Activated T-cell treated with anti-CD3 and anti-CD28 coated beads, Interleukin-2, amount 50 U/mL, for 24 hours (primary cell): ENCODE results near the gene GIGYF2.
A peak's percentile ranks its signal among the peaks of the same experiment; 100 is the strongest.

Experiments
- DNase-seq: peaks from one replicate; pipeline ENCODE4 v3.0.0-alpha.2; 2020
- H3K27ac Mint-ChIP-seq: 2 replicates; pipeline ENCODE4 v1.8.0; 2020; ENCODE audit warnings: mild to moderate bottlenecking, mixed read lengths
- H3K27me3 Mint-ChIP-seq: 2 replicates; pipeline ENCODE4 v1.8.0; 2020; ENCODE audit warnings: mixed read lengths
- H3K36me3 Mint-ChIP-seq: 2 replicates; pipeline ENCODE4 v1.8.0; 2020; ENCODE audit warnings: low read depth, mixed read lengths
- H3K4me1 Mint-ChIP-seq: 2 replicates; pipeline ENCODE4 v1.8.0; 2020; ENCODE audit warnings: low read depth, mixed read lengths
- H3K4me3 Mint-ChIP-seq: 2 replicates; pipeline ENCODE4 v1.8.0; 2020; ENCODE audit warnings: mild to moderate bottlenecking, moderate library complexity, mixed read lengths
- H3K9me3 Mint-ChIP-seq: 2 replicates; pipeline ENCODE4 v1.8.0; 2020; ENCODE audit warnings: mixed read lengths

Gene GIGYF2

DNA sequence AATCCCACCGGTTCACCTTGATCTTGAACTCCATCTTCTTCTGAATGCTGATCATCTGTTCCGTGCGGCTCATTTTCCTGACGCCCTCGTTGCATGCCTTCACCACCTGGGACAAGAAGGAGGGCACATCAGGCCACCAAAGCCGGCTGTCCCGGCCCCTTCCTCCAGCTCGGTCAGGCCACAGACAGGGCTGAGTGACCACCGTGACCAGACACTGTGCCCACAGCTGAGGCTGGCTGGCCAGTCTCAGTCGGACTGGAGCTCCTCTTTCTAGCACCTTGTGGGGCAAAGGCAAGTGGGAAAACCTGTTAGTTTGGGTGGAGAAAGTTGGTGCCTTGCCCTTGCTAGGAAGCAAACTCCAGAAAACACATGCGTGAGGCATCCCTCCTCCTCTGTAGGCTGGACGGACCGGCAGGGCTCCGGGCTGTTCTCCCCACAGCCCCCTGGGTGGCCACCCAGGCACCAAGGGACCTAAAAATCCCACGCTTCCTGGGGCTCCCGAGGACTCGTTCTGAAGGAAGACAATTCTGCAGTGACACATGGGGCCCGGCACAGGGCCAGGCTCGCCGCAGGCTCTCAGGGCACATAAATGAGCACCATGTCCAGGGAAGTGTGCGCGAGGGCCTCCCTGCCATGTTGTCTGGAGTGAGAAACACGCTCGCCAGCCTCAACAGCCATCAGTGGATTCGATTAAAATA is 188.3 kb downstream of the GIGYF2 start:
- no peaks in the 10 kb centered on the region for H3K9me3 Mint-ChIP-seq
- H3K27ac Mint-ChIP-seq = no peak overlapping the region
- H3K4me3 Mint-ChIP-seq = no peak overlapping the region
- no peaks in the 10 kb centered on the region for H3K4me1 Mint-ChIP-seq
- peaks cover 2% of the 10 kb centered on the region for H3K27me3 Mint-ChIP-seq
- peak; percentile 20 for DNase-seq
- no peaks in the 10 kb centered on the region for H3K36me3 Mint-ChIP-seq

- peaks cover 3% of the 10 kb centered on the region for H3K4me1 Mint-ChIP-seq
- no peak overlapping the region for H3K27ac Mint-ChIP-seq
- no peaks in the 10 kb centered on the region for H3K36me3 Mint-ChIP-seq
- no peaks in the 10 kb centered on the region for H3K9me3 Mint-ChIP-seq
- H3K27me3 Mint-ChIP-seq = peaks cover 10% of the 10 kb centered on the region
- DNase-seq = peak; percentile 13
- H3K4me3 Mint-ChIP-seq = no peak overlapping the region
Measured at GRCh38 chr2:232886176-232886575, 189.0 kb downstream of the GIGYF2 start.

- no peak for DNase-seq
- Mint-ChIP-seq H3K27me3 (peaks cover 15% of the 10 kb centered on the region), H3K9me3 (no peaks in the 10 kb centered on the region), H3K27ac (no peak overlapping the region), H3K4me3 (no peak overlapping the region), H3K36me3 (no peaks in the 10 kb centered on the region), H3K4me1 (peaks cover 3% of the 10 kb centered on the region)
Measured at GRCh38 chr2:232886632-232887031, 189.5 kb downstream of the GIGYF2 start.

GRCh38 chr2:232887171-232887850 is 190.2 kb downstream of the GIGYF2 start:
- Mint-ChIP-seq H3K27me3 (peaks cover 21% of the 10 kb centered on the region), H3K36me3 (no peaks in the 10 kb centered on the region), H3K4me3 (no peak overlapping the region), H3K9me3 (no peaks in the 10 kb centered on the region), H3K27ac (no peak overlapping the region), H3K4me1 (peaks cover 3% of the 10 kb centered on the region)
- DNase-seq = peak; percentile 9

- no peak overlapping the region for H3K4me3 Mint-ChIP-seq
Measured at GRCh38 chr2:232888099-232888836, 191.1 kb downstream of the GIGYF2 start.

DNA sequence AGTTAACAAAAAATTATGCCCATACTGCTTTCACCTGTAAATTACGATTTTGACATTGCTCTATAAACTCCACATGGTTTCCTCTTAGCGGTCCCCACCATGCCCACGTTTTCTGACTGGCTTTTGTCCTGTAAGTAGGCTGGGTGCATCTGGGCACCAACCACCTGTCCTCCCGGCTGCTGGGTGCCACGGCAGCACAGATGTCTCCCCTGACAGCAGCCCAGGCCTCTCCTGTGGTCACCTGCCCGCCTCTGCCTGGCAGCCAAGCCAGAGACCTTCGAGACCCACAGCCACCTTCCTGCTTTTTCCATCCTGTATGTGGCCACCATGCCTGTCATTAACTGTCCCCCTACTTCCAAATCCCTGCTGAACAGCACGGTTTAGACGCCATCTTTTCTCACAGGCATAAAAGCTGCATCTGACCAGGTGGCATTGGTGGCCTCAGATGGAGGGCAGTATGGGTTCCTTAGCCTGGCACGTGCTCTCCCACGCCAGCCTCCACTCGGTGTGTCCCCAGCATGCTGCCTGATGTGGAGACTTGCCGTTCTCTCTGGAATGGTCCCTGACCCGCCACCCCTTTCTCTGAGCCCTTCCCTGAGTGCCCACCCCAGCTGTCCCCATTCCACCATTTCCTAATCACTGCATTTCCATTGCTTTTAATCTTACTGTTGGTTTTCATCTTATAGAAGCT is 191.9 kb downstream of the GIGYF2 start:
- Mint-ChIP-seq H3K9me3 (no peaks in the 10 kb centered on the region), H3K4me3 (no peak overlapping the region), H3K4me1 (peaks cover 3% of the 10 kb centered on the region), H3K36me3 (no peaks in the 10 kb centered on the region), H3K27ac (no peak overlapping the region), H3K27me3 (peaks cover 30% of the 10 kb centered on the region)
- DNase-seq = peak; percentile 17

More at GRCh38 chr2:232888099-232888836, 191.1 kb downstream of the GIGYF2 start:
- DNase-seq = no peak
- Mint-ChIP-seq H3K4me1 (peaks cover 3% of the 10 kb centered on the region), H3K27me3 (peaks cover 30% of the 10 kb centered on the region), H3K27ac (no peak overlapping the region), H3K36me3 (no peaks in the 10 kb centered on the region), H3K9me3 (no peaks in the 10 kb centered on the region)

DNA sequence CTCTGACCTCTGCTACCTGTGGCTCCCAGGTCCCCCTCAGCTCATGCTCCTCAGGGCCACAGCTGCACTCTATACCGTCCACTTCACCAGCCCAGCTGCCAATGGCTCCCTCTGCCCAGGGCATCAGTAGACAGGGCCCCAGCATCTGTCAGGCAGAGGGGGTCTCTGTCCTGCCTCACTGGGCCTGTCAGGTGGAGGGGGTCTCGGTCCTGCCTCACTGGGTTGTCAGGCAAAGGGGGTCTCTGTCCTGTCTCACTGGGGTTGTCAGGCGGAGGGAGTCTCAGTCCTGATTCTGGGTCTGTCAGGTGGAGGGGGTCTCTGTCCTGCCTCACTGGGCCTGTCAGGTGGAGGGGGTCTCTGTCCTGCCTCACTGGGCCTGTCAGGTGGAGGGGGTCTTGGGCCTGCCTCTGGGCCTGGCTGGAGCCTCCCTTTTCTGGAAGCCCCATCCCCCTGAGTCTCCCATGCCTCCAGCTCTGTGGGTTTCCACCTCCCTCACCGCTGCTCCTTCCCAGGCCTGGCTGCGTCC is 192.8 kb downstream of the GIGYF2 start:
- Mint-ChIP-seq H3K4me1 (peaks cover 3% of the 10 kb centered on the region), H3K36me3 (no peaks in the 10 kb centered on the region), H3K4me3 (no peak overlapping the region), H3K27ac (no peak overlapping the region), H3K27me3 (peaks cover 30% of the 10 kb centered on the region), H3K9me3 (no peaks in the 10 kb centered on the region)
- no peak for DNase-seq

DNA sequence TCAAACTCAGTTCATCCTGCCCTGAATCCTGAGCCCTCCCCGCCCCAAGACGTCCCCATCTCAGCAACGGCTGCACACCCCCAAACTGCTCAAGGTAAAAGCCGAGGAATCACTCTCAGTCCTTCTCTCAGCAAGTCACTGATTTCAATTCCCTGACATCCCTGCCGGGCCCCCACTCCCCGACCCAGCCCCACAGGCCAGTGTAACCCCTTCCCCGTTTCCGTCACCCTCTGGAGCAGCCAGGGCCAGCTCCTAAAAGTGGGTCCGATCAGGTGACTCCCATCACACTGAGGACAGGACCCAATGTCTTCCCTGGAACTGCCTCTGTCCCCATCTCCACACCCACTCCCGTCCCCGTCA is 193.4 kb downstream of the GIGYF2 start:
- DNase-seq = no peak
- Mint-ChIP-seq H3K4me3 (no peak overlapping the region), H3K27me3 (peaks cover 30% of the 10 kb centered on the region), H3K27ac (no peak overlapping the region), H3K36me3 (no peaks in the 10 kb centered on the region), H3K9me3 (no peaks in the 10 kb centered on the region), H3K4me1 (peaks cover 3% of the 10 kb centered on the region)

DNA sequence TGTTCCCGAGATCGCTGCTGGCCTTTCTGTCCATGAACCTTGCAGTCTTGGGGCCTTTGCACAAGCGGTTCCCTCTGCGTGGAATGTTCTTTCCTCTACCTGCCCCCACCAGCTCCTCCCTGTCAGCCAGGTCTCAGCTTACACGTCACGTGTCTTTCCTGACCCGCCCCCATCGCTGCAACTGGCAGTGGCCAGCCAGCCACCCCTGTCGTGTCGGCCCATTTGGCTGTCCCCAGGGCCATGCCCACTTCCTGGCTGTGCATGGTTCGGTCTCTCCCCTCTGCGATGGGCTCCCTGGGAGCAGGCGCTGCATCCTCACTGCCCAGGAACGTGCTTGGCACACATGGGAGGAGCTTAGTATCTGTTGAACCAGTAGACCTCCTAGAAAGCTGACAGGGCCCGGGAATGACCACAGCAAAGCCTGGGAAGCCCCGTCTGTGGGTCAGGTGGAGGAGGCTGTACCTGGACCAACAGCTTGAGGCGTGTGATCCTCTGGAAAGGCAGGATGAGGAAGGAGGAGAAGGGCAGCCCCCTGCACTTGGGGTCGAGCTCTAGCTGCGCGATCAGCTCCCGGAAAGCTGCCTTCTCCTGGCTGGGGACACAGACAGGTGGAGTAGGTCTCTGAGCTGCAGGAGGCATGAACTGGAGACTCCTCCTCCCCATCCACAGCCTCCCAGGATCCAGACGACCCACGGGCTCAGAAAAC is 193.9 kb downstream of the GIGYF2 start:
- H3K9me3 Mint-ChIP-seq = no peaks in the 10 kb centered on the region
- no peak overlapping the region for H3K27ac Mint-ChIP-seq
- peaks cover 7% of the 10 kb centered on the region for H3K4me1 Mint-ChIP-seq
- peaks cover 30% of the 10 kb centered on the region for H3K27me3 Mint-ChIP-seq
- no peaks in the 10 kb centered on the region for H3K36me3 Mint-ChIP-seq
- no peak overlapping the region for H3K4me3 Mint-ChIP-seq
- no peak for DNase-seq

DNA sequence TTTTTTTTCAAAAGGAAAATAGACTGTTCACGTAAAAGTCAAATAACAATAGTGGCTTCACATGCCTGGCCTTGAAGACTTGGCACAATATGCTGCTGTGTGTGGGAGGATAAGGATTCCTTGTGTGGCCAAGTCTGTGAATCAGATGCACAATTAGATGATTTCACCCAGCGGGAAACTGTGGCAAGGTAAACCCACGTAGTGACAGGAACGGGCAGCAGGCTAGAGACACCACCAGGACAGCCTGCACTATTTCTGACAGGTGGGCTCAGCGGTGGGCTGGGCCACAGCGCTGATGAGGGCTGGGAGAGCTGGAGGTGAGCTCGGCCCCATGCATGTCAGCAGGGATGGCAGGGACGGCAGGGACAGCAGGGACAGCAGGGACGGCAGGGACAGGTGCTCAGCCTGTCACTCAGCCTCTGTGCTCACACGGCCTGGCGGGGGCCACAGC is 194.5 kb downstream of the GIGYF2 start:
- Mint-ChIP-seq H3K36me3 (no peaks in the 10 kb centered on the region), H3K27ac (no peak overlapping the region), H3K4me1 (peaks cover 9% of the 10 kb centered on the region), H3K9me3 (no peaks in the 10 kb centered on the region), H3K4me3 (no peak overlapping the region), H3K27me3 (peaks cover 30% of the 10 kb centered on the region)
- DNase-seq = no peak

- Mint-ChIP-seq H3K4me1 (peaks cover 9% of the 10 kb centered on the region), H3K27ac (no peak overlapping the region), H3K4me3 (no peak overlapping the region), H3K36me3 (no peaks in the 10 kb centered on the region), H3K9me3 (no peaks in the 10 kb centered on the region), H3K27me3 (peaks cover 30% of the 10 kb centered on the region)
- DNase-seq = no peak
Measured at GRCh38 chr2:232892221-232892620, 195.1 kb downstream of the GIGYF2 start.

GRCh38 chr2:232892843-232893242 is 195.7 kb downstream of the GIGYF2 start:
- Mint-ChIP-seq H3K4me1 (peaks cover 9% of the 10 kb centered on the region), H3K27me3 (peaks cover 30% of the 10 kb centered on the region)
- no peak for DNase-seq

DNA sequence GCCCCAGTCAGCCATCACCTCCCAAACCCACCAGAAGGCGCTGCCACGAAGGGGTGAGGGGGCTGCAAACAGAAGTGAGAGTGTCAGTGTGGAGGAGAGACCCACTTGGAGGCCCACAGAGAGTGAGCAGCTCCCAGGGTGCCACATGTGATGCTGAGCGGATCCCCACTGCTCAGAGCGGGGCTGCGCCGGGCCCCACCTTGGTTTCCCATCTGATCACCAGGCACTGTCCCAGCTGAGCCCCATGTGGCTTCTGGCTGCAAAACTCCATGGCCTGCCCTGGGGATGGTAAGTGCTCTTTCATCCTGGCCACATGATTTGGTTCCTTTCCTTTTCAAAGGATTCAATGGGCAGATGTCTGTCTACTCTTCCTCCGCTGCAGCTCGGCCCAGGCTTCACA is 196.7 kb downstream of the GIGYF2 start:
- Mint-ChIP-seq H3K4me1 (peaks cover 9% of the 10 kb centered on the region), H3K27me3 (peaks cover 30% of the 10 kb centered on the region), H3K27ac (no peak overlapping the region), H3K36me3 (no peaks in the 10 kb centered on the region), H3K9me3 (no peaks in the 10 kb centered on the region), H3K4me3 (no peak overlapping the region)
- no peak for DNase-seq

More at GRCh38 chr2:232892843-232893242, 195.7 kb downstream of the GIGYF2 start:
- Mint-ChIP-seq H3K9me3 (no peaks in the 10 kb centered on the region), H3K36me3 (no peaks in the 10 kb centered on the region), H3K27ac (no peak overlapping the region), H3K4me3 (no peak overlapping the region)

DNA sequence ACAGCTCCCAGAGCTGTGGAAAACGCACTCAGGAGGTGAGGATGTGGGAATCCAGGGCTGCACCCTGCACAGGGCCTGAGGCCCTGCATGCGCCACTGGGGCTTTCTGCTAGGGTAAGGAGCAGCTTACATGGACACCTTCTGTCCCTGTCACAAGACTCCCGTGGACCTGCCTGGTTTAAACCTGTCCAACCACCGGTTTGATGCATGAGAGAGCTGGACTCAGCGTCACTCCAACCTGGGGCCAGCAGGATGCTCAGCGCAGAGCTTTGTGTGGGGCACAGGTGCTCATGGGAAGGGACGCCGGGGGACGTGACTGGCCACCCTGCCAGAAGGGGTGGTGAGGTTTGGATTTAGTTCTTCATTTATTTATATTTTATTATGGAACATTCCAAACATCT is 197.1 kb downstream of the GIGYF2 start:
- no peak for DNase-seq
- H3K9me3 Mint-ChIP-seq = no peaks in the 10 kb centered on the region

More for the DNA sequence above, 197.1 kb downstream of the GIGYF2 start:
- peaks cover 30% of the 10 kb centered on the region for H3K27me3 Mint-ChIP-seq
- peaks cover 9% of the 10 kb centered on the region for H3K4me1 Mint-ChIP-seq
- no peak overlapping the region for H3K27ac Mint-ChIP-seq
- no peak overlapping the region for H3K4me3 Mint-ChIP-seq
- no peaks in the 10 kb centered on the region for H3K36me3 Mint-ChIP-seq
